OCI-LY7 (cell line): ENCODE measurements around the gene RBM42.

Experiments
- EZH2phosphoT487 ChIP-seq: fragments of 200-600 bp; sonication (generic); IDR thresholded peaks from 2 replicates; pipeline ENCODE4 v1.6.1; 2018; ENCODE audit warnings: low read depth, borderline replicate concordance, mild to moderate bottlenecking, mixed run types, antibody characterized with exemption, low read length, moderate library complexity, mixed read lengths
- TF ChIP-seq, protein P1 (sequence below): fragments of 200-600 bp; sonication (generic); conservative IDR thresholded peaks from 2 replicates; pipeline ENCODE4 v1.5.1; 2014; ENCODE audit warnings: mild to moderate bottlenecking, antibody characterized with exemption, low read length, moderate library complexity, mixed read lengths

- TF ChIP-seq, protein P1, sequence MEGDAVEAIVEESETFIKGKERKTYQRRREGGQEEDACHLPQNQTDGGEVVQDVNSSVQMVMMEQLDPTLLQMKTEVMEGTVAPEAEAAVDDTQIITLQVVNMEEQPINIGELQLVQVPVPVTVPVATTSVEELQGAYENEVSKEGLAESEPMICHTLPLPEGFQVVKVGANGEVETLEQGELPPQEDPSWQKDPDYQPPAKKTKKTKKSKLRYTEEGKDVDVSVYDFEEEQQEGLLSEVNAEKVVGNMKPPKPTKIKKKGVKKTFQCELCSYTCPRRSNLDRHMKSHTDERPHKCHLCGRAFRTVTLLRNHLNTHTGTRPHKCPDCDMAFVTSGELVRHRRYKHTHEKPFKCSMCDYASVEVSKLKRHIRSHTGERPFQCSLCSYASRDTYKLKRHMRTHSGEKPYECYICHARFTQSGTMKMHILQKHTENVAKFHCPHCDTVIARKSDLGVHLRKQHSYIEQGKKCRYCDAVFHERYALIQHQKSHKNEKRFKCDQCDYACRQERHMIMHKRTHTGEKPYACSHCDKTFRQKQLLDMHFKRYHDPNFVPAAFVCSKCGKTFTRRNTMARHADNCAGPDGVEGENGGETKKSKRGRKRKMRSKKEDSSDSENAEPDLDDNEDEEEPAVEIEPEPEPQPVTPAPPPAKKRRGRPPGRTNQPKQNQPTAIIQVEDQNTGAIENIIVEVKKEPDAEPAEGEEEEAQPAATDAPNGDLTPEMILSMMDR, result no peak
- TF ChIP-seq EZH2phosphoT487, result no peak
Measured at GRCh38 chr19:35669566-35669965, 40.7 kb downstream of the RBM42 start.
